Activated T-cell treated with anti-CD3 and anti-CD28 coated beads, Interleukin-2, amount 50 U/mL, for 1 hour (primary cell): ENCODE measurements around the gene CFAP53.
"Not testable (repeated sequence)": the region's sequence is repeated elsewhere in the genome, so short reads cannot be mapped to it uniquely, and the experiment has no call there.

Experiments used
- DNase-seq: peaks from one replicate; pipeline ENCODE4 v3.0.0-alpha.2; 2020

Gene CFAP53, protein sequence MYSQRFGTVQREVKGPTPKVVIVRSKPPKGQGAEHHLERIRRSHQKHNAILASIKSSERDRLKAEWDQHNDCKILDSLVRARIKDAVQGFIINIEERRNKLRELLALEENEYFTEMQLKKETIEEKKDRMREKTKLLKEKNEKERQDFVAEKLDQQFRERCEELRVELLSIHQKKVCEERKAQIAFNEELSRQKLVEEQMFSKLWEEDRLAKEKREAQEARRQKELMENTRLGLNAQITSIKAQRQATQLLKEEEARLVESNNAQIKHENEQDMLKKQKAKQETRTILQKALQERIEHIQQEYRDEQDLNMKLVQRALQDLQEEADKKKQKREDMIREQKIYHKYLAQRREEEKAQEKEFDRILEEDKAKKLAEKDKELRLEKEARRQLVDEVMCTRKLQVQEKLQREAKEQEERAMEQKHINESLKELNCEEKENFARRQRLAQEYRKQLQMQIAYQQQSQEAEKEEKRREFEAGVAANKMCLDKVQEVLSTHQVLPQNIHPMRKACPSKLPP

DNA sequence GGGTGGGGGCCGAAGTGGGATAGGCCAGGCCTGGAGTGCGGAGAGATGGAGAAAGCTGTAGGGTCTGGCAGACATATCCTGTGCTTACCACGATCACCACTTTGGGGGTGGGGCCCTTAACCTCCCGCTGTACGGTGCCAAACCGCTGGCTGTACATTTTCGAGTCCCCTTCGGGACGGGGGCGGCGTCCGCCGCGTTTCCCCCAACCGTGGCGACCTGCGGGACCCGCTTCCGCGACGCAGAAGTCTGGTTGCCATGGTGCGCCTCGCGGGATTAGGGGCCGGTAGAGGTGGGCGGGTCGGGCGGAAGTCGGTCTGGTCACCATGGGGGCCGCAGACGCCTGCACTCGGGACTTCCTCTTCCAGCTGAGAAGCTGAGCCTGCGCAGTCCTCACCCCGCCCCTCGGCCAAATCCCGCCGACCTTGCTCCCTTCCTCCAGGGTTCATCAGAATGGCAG lies at the start of gene CFAP53:
TSS of gene CFAP53 (minus strand) at position 248 of the 457 bp plus-strand sequence. CDS start at position 157, 91 bp downstream.
- peak; percentile 78 for DNase-seq

DNA sequence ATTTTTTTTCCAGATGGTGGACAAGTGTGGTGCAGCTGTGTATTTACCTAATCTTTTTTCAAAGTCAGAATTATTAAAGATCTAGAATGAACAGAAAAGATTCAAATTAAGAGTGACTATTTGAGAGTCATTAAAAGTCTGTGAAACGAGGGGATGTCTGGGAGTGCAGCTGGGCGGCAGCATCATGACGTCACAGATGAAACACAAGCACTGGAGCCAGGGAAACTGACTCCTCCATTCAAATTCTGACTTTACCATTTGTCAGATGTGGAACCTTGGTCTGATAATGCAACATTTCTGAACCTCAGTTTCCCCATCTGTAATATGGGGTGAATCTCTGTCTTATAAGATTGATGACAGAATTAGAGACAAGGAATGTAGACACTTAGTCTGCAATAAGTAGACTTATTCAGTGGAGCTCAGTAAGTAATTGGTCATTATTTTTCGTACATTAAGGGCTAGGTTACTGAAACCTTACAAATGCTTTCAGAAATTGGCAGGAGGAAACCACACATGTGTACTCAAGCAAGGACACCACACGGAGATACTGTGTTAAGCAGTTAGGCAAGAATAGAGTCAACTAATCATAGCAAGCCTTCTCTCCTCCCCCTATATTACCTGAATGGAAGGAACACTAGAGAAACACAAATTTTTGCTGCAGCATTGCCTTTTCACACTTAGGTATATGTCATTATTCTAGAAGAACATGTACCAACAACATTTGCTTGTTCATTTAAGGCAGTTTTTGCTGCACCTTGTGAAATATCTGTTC lies 49.0 kb upstream of the CFAP53 start:
- DNase-seq: no peak

DNA sequence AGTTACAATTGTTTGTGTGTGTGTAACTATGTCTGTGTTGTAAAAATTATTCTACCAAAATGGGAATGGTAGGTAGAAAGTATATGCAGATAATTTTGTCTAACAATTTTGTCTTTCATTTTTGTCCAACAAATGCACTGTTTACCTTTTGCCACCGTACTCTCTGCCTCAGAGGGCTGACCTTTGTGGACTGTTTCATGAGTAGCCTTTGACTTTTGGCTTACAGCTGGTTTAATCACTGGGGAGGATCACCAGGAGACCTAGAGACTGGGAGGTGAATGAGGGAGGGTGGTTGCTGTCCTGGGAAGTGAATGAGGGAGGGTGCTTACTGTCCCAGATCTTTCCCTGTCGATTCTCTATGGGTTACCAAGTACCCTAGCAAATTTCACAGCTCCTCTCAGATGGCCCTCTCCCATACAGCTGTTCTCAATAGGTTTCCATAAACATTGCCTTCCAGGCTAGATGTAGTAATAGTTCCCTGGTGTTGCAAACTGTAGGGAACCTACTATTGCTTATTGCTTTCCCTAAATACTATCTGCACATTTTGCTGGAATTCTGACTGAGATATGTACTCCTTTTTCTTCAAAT lies 47.7 kb upstream of the CFAP53 start:
- DNase-seq: no peak

DNA sequence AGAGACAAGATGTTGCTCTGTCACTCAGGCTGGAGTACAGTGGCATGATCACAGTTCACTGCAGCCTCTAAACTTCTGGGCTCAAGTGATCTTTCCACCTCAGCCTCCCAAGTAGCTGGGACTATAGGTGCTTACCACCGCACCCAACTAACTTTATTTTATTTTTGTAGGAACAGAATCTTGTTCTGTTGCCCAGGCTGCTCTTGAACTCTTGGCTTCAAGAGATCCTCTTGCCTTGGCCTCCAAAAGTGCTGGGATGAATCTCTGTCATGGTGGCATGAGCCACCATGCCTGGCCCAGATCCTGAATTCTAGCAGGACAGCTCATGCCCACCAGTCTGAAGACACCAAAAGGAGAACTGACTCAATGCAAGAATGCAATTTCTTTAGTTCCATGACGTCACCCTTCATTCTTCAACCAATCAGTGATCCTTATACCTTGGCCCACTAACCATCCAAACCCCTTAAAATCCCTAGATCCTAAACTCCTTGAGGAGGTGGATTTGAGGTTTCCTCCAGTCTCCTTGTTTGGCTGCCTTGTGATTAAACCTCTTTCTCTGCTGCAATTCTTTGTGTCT lies 46.8 kb upstream of the CFAP53 start:
- no peak for DNase-seq

DNA sequence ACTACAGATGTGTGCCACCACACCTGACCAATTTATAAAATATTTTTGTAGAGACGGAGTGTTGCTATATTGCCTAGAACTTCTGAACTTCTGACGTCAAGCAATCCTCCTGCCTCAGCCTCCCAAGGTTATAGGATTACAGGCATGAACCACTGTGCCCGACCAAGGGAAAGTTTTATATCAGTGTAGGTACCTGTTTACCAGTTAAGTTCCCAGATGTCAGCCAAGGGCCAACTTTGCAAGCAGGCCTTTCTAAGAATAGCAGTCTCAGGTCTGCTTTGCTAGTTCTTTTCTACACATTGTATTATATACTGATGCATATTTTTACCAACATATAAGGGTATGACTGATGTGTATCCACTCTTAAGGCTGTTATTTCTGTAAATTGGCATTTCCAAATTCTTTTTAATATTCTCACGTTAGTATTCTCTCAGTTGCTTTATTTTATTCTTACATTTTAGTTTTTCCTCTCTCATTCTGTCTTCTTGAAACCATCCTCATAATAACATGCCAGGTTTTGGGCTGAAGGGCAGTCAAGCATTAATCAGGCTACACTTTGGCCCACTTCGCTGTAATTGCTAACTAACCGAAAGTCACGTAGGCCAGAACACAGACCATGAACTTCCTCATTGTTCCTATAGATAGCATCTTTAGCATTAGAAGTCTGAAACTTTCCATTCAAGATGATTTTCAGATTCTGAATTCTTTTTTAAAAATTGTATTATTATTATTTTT lies 46.2 kb upstream of the CFAP53 start:
- DNase-seq: no peak

DNA sequence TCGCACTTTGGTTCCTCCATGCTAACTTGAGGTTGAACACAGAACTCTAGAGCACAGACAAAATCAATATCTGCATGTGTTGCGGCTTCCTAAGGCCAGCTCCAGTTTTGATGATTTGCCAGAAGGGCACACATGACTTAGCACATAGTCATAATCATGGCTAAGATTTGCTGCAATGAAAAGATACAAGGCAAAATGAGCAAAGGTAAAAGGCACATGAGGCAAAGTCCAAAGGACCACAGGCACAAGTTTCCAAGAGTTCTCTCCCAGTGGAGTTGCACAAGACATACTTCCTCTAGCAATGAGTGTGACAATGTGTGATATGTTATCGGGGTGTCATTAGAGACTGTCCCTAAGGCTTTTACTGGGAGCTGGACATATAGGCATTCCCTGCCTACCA lies 45.4 kb upstream of the CFAP53 start:
- DNase-seq: no peak

DNA sequence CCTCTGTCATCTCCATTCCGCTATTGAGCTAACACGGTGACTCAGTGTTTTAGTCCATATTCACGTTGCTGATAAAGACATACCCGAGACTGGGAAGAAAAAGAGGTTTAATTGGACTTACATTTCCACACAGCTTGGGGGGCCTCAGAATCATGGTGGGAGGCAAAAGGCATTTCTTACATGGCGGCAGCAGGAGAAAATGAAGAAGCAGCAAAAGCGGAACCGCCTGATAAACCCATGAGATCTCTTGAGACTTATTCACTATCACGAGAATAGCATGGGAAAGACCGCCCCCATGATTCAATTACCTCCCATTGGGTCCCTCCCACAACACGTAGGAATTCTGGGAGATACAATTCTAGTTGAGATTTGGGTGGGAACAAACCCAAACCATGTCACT lies 43.8 kb upstream of the CFAP53 start:
- no peak for DNase-seq

DNA sequence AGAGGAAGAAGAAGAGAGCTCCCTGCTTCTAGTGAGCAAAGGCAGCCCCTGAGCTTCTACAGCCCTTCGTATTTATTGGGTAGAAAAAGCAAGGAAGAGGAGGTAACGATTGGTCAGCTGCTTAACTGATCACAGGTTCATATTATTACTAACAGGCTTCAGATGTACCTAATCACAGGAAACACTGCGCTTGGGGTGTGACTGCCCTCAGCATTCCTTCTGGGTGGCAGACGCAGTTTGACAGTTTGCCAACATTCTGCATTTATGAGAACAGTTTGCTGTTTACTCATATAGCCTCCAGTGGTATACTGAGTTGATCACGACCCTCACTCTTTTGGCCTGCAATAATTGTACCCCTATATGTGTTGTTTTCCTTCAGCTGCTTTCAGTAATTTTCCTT lies 42.6 kb upstream of the CFAP53 start:
- not testable (repeated sequence) for DNase-seq

DNA sequence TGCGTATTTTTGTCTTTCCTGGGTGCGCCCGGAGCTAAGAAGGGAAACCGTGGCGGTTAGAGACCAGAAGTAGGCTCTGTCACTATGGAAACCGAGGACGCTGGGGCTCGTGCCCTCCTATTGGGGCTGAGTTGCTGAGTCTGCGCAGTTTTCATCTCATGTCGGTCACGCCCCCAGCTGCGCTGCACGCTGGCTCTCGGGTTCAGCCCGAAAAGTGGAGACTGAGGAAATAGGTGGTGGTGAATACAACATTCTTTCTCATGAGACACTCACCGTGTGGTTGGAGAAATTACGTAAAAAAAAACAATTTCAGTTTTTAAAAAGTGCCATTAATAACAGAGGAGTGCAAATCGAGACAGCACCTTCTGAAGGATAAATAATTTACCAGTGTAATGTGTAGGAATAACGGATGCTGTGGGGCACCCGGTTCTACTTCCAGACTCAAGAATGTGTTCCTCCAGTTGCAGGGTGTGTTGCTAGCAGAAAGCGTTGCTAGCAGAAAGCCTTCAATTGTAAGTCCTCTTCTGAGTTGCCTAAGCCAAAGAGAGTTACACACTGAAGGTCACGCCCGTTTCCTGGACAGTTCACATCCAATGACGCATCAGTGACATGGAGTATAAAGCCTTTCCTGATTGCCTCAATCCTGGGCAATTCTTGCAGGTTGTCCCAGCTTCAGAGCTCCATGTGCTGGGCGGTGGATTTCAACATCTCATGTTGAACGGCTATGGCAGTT lies 41.6 kb upstream of the CFAP53 start:
- peak; percentile 82 for DNase-seq

DNA sequence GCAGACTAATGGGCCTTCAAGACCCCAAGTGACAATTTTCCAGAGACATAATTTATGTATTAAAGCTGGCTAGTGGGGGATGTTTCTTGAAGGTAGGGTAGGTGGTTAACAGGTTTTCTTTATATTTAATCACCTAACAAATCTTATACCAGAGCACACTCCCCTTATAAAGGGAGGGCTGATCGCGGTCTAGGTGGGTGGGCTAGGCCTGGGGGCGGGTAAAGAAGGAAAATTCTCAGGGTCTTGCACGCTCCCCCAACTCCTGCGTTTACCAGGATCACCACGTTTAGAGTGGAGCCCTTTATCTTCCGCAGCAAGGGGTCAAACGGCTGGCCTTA lies 41.1 kb upstream of the CFAP53 start:
- no peak for DNase-seq

DNA sequence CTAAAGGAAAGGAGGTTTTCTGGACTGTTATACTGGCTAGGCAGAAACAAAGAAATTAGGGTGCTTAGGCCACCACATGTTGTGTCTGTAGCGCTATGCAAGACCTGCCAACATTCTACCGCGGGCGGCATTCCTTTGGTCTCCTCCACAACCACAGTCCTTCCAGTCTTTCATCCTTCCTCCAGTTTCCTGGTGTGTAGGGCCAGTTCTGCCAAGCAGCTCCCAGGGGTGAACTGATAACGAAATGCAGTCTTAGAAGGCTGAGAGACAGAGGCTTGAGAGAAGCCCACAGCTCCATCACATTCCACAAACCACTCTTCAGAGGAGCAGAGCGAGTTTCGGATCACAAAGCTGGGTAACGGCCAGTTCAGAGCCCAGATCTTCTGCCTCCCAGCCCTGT lies 40.6 kb upstream of the CFAP53 start:
- no peak for DNase-seq

DNA sequence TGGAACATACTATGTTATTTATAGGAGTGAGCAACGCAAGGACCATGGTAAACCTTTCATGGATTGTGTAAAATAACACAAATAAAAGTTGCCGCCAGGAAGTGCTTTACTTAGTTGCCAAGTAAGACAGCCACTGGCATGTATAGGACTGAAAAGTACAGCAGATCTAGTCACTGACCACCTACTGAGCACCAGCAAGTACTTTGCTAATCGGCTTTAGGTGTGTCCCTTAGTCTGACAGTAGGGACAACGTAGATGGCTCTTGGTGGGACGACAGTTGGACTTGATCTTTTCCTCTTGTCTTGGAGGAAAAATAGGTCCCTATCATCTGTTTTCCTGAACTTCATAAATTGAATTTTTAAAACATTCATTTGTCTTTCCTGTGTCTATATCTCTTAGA lies 34.8 kb upstream of the CFAP53 start:
- no peak for DNase-seq

DNA sequence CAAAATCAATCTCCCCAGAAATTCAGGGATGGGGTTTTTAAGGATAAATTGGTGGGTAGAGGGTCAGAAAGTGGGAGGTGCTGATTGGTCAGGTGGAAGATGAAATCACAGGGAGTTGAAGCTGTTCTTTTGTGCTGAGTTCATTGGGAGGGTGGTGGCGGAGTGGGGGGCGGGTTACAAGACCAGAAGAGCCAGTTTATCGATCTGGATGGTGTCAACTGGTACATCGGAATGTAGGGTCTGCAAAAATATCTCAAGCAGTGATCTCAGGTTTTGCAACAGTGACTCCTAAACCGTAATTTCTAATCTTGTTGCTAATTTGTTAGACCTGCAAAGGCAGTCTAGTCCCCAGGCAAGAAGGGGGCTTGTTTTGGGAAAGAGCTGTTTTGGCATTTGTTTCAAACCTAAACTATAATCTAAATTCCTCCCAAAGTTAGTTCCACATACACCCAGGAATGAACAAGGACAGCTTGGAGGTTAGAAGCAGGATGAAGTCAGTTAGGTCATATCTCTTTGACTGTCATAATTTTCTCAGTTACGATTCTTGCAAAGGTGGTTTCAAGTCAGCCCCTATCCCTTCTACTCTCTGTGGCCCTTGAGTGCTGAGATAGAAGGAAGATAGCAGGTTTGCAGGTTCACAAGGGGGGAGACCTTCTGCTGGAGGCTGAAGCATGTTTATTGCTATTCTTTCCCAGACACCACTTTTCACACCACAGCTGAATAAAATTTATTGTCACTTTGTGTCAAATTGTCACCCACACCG lies 33.5 kb upstream of the CFAP53 start:
- DNase-seq: no peak

DNA sequence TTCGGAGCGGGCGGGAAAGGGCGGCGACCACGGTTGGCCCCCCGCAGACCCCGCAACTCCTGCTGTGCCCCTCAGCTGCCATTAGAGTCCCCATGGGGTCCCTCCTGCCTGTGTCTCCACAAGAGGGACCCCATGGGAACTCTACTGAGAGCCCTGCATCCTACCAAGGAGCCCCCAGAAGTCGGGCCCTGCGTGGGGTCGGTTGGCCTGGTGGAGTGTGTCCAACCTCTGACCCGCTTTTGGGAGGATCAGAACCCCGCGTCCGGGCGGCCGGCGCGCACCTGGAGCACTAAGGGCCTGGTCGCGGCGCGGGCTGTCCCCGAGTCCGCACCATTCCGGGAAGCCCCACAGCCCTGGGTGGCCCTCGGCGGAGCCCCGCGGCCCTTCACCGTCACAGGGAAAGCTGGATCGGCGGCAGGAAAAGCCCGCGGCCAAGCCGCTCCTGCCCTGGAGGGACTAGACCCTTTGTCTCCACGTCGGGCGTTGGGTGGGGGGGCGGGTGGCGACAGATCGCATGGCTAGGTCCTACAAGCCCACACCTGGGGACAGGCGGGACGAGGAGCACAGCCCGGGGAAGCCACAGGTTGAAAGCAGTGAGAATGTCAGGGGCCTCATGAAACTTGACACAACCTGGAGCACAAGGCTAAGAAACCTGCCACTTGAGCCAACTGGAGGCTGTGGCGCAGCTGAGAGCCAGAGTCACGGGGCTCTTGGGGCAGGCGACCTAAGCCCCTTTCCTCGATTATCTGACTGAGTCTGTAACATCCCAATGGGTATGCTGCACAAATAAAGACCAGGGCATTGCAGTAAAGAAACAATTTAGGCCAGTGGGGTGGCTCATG lies 32.4 kb upstream of the CFAP53 start:
- DNase-seq: no peak

DNA sequence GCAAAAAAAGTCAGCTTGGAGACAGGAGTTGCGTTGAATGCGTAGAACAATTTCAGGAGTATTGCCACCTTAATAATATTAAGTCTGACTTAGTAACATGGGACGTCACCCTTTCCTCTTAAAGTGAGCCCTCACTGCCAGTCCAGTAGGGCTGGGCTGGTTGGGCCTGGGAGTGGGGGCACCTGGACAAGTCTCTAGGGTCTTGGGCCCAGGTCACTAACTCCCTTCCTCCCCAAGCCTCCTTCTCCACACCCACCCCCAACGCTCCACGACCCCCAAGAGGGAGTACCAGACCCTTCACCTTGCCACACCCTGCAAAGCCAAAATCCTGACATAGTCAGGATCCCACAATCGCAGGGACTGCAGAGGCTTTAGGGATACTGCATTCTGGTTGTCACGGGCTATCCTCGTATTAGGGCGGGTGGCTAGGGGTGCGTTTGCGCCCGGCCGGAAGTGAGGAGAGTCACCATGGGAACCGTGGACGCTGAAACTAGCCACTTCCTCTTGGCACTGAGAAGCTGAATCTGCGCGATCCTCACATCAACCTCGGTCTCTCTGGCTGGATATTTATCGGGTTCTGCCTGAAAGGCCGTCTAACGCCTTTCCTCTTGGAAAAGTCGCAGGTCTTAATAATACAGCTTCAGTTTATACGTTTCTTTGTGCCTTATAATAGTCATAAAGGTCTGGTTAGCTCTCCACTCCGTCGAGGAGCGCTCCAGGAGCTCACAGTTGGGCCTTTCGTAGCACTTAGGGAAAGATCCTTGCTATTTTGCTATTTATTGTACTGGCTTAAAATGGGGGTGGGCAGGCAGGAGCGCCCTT lies 31.5 kb upstream of the CFAP53 start:
- DNase-seq: no peak

DNA sequence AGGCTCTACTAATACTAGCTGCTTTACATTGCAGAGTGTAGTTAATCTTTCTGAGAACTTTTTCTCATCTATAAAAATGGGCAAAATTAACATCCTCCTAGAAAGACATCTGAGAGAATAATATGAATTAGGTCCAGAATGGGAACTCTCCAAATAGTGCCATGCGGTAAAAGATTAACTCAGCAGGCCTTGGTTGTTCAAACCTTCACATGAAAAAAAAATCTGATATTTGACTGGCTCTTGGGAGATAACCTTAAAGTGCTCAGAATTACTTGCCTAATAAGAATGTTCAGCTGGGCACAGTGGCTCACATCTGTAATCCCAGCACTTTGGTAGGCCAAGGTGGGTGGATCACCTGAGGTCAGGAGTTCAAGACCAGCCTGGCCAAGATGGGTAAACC lies 26.7 kb upstream of the CFAP53 start:
- no peak for DNase-seq

DNA sequence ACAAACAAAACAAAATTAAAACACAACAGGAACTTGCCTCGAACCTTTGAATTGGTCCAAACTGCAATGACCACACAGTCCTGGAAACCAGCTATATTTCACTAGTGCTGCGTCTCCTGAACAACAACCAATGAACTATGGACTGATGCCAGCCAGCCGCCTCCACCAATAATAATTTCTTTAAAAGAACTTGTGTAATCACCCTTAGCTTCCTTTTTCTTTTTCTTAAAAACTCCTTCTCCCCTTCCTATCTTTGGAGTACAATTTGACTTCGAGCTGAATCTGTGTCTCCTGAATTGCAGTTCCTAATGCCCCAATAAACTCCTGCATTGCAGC lies 22.8 kb upstream of the CFAP53 start:
- no peak for DNase-seq

DNA sequence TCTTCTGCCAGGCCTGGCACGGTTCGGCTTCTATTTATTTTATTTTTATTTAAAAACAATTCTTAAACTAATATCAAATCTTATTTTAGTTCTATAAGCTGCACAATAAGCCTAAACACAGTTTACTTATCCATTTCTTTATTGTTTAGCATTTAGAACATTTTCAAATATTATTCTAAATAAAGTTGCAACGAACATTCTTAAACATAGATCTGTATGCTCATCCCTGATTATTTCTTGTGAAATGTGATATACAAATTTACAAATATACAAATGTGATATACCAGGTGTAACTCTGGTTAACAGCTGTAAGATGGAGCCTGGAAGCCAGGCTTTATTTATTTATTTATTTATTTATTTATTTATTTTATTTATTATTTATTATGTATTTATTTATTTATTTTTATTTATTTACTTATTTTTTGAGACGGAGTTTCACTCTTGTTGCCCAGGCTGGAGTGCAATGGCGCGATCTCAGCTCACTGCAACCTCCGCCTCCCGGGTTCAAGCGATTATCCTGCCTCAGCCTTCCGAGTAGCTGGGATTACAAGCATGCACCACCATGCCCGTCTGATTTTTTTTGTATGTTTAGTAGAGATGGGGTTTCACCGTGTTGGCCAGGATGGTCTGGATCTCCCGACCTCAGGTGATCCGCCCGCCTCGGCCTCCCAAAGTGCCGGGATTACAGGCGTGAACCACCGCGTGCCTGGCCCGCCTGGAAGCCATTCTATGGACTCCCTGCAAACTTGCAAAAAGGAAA lies 22.2 kb upstream of the CFAP53 start:
- not testable (repeated sequence) for DNase-seq
